ENCODE data around the gene EIF1AX.

The EIF1AX gene

DNA sequence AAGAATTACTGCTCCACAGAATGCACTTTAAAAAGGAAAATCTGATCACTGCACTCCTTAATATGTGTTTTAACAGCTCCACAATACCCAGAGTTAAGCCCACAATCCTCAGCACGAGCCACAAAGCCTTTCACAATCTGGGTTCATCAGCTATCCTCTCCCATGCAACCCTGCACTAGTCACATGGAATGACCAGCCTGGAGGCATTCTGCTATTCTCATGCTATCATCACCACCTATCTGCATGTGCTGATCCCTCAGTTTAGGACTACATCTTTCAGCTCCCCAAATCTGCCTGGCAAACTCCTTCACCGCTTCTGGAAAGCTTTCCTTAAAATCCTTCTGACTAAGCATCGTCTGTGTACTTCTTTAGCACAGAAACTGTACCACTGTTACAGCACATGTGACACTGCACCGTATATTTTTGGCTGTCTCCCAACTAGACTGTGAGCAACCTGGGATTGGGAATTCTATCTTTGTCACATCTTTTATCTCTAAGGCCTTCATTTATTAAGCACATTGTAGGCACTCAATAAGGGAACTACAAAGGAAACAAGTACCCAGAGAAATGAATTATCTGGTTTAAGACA, 18.3 kb upstream of the EIF1AX start:
- TF ChIP-seq, protein P1, sequence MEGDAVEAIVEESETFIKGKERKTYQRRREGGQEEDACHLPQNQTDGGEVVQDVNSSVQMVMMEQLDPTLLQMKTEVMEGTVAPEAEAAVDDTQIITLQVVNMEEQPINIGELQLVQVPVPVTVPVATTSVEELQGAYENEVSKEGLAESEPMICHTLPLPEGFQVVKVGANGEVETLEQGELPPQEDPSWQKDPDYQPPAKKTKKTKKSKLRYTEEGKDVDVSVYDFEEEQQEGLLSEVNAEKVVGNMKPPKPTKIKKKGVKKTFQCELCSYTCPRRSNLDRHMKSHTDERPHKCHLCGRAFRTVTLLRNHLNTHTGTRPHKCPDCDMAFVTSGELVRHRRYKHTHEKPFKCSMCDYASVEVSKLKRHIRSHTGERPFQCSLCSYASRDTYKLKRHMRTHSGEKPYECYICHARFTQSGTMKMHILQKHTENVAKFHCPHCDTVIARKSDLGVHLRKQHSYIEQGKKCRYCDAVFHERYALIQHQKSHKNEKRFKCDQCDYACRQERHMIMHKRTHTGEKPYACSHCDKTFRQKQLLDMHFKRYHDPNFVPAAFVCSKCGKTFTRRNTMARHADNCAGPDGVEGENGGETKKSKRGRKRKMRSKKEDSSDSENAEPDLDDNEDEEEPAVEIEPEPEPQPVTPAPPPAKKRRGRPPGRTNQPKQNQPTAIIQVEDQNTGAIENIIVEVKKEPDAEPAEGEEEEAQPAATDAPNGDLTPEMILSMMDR (IDR thresholded peaks at IDR 0.05; ENCODE audit: low read depth, low read length): no peak
- H3K4me3 ChIP-seq (ENCODE audit: low read depth, low read length): no peak overlapping the region

DNA sequence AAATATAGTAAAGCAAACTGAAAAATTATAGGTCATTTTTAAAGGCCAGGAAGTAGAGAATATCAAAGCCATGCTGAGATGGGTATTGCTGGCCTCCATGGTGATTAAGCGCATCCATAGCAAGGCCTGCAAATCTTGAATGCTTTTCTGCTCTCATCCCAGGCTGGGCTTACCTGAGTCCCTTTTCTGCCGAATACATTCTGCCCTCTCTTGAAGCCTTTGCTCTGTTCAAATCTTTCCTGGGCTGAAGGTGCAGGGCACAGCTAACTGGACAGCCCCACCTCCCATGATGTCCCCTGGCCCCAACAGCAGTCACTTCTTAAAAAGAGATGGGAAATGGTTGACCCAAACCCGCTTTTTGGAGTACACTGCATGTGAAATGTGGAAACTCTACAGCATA, 10.1 kb upstream of the EIF1AX start:
- TF ChIP-seq, protein P1 (IDR thresholded peaks at IDR 0.05; ENCODE audit: low read depth, low read length): no peak
- H3K4me3 ChIP-seq (ENCODE audit: low read depth, low read length): no peak overlapping the region

DNA sequence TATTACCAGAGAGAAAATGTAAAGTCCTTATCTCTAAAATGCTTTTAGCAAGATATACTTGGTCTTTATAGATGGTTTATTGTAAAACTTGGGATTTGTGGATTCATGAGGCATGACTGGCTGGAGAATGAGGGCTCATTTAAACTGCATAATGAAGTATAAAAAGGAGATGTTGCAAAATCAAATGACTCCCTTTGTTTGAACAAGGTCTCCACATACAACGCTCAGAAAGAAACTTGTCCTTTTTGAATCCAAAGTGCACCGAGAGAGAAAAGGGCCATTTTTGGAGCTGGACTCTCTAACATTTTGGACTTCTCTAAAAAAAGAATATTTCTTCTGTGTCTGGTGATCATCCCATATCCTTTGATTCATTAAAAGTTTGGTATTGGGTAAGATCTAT, 7.7 kb upstream of the EIF1AX start:
- TF ChIP-seq, protein P1 (IDR thresholded peaks at IDR 0.05; ENCODE audit: low read depth, low read length): no peak
- no peak overlapping the region for H3K4me3 ChIP-seq (ENCODE audit: low read depth, low read length)

DNA sequence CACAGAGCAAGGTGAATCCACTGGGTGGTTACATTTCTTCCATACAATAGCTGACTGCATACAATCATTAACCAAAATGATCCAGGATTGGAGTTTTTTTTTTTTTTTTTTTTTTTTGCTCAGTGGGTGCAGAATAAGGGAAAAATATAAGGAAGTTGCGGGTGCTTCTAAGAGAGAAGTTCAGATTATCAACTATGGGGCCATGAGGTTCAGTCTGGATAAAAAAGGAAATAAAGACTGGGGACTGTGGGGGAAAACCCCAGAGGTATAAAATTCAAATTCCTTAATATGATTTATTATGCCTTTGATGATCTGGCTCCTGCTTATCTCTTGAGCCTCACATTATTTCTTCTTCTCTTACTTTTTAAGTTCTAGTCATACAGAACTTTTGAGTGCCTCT, 5.9 kb upstream of the EIF1AX start:
- no peak overlapping the region for H3K4me3 ChIP-seq (ENCODE audit: low read depth, low read length)
- TF ChIP-seq, protein P1 (IDR thresholded peaks at IDR 0.05; ENCODE audit: low read depth, low read length): no peak

DNA sequence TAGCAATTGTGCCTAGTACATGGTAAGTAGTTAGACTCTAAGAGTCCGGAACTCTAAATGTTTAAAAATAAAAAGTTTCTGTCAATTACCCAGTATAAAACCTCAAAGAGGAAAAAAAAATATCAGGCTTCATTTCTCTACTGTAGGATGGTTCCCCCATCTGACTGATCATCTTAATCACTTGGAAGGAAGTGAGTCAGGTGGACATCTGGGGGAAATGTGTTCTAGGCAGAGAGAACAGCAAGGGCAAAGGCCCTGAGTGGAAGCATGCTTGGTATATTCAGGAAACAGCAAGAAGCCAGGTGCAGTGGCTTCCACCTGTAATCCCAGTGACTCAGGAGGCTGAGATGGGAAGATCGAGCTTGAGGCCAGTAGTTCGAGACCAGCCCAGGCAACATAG, 2.9 kb upstream of the EIF1AX start:
- no peak overlapping the region for H3K4me3 ChIP-seq (ENCODE audit: low read depth, low read length)
- TF ChIP-seq, protein P1 (IDR thresholded peaks at IDR 0.05; ENCODE audit: low read depth, low read length): no peak

DNA sequence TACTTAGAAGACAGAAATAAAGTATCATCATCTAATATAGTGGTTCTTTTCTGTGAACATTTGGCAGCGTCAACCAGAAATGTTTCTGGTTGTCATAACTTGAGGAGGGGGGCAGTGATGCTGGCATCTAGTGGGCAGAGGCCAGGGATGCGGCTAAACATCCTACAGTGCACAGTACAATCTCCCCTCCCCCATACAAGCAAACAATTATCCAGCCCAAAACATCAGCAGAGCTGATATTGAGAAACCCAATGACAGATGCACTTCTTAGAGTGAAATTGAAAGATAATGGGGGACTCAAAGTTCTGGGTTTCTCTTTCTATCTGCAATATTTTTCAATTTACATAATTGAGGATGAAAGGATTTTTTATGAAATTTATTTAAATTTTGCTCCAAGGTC, 1.9 kb upstream of the EIF1AX start:
- TF ChIP-seq, protein P1 (IDR thresholded peaks at IDR 0.05; ENCODE audit: low read depth, low read length): no peak
- no peak overlapping the region for H3K4me3 ChIP-seq (ENCODE audit: low read depth, low read length)

DNA sequence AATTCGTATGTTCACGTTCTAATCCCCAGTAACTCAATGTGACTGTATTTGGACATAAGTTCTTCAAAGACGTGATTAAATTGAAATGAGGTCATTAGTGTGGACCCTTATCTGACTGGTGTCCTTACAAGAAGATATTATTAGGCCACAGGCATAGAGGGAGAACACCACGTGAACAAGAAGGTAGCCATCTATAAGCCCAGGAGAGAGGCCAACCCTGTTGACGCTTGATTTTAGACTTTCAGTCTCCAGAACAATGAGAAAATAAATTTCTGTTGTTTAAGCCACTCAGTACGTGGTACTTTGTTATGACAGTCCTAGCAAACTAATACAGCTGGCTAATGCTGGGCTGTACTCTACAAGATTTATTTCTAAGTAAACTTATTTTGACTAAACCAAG, 1.5 kb upstream of the EIF1AX start:
- TF ChIP-seq, protein P1 (IDR thresholded peaks at IDR 0.05; ENCODE audit: low read depth, low read length): no peak
- H3K4me3 ChIP-seq (ENCODE audit: low read depth, low read length): no peak overlapping the region

Data from WI38 (cell line).